Neural cell (in vitro differentiated cells): ENCODE data around the gene PRADC1.

Experiments
- EP300 ChIP-seq: fragments of 450-650 bp; conservative IDR thresholded peaks from 2 replicates; pipeline ENCODE4 v1.6.1; 2014; ENCODE audit warnings: antibody characterized with exemption, mild to moderate bottlenecking, moderate library complexity; ENCODE audit not compliant: poor library complexity, severe bottlenecking
- EZH2 ChIP-seq: fragments of 200-600, 300-800 bp; shearing (Covaris generic), sonication (generic); IDR thresholded peaks from 2 replicates; pipeline ENCODE4 v1.6.1; 2014; ENCODE audit warnings: antibody characterized with exemption, low read length, borderline replicate concordance, mild to moderate bottlenecking; ENCODE audit not compliant: insufficient read depth, poor library complexity, severe bottlenecking
- POLR2AphosphoS5 ChIP-seq: IDR thresholded peaks from 2 replicates; pipeline ENCODE4 v1.6.1; 2012
- TF ChIP-seq, protein P1 (sequence below): fragments of 450-650 bp; IDR thresholded peaks from 2 replicates; pipeline ENCODE4 v1.5.1; 2014; ENCODE audit warnings: antibody characterized with exemption, mild to moderate bottlenecking, moderate library complexity; ENCODE audit not compliant: poor library complexity, severe bottlenecking
- TF ChIP-seq, protein P2 (sequence below): IDR thresholded peaks from 2 replicates; pipeline ENCODE4 v1.6.1; 2012; ENCODE audit warnings: borderline replicate concordance

DNA sequence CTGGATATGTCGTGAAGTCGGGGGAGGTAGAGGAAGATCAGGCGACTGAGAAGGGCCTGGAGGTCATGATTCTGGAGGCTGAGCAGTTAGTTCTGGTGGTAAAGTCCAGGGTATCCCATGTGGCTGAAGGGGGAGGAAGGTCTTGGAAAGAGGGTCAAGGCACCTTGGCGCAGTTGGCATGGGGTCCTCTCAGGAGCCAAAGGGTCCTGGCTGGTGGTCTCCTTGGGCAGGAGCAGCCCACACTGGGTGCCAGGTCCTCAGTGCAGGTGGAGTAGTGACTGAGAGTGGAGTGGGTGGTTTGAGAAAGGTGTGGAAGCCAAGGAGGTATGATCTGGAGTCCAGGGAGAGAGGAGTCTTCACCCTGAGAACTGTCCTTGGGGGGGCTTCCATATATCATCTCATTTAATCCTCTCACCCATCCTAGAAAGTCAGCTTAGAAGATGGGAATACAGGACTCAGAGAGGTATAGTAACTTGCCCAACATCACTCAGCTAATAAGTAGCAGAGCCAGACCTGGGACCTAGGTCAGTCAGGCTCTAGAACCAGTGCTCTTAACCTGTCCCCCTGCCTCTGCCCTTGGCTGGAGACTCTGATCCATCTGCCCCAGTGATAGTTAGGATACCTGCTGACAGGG is 26.8 kb upstream of the PRADC1 start:
- TF ChIP-seq, protein P1, sequence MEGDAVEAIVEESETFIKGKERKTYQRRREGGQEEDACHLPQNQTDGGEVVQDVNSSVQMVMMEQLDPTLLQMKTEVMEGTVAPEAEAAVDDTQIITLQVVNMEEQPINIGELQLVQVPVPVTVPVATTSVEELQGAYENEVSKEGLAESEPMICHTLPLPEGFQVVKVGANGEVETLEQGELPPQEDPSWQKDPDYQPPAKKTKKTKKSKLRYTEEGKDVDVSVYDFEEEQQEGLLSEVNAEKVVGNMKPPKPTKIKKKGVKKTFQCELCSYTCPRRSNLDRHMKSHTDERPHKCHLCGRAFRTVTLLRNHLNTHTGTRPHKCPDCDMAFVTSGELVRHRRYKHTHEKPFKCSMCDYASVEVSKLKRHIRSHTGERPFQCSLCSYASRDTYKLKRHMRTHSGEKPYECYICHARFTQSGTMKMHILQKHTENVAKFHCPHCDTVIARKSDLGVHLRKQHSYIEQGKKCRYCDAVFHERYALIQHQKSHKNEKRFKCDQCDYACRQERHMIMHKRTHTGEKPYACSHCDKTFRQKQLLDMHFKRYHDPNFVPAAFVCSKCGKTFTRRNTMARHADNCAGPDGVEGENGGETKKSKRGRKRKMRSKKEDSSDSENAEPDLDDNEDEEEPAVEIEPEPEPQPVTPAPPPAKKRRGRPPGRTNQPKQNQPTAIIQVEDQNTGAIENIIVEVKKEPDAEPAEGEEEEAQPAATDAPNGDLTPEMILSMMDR = no peak
- TF ChIP-seq POLR2AphosphoS5 (no peak), EP300 (no peak), EZH2 (no peak)
- TF ChIP-seq, protein P2, sequence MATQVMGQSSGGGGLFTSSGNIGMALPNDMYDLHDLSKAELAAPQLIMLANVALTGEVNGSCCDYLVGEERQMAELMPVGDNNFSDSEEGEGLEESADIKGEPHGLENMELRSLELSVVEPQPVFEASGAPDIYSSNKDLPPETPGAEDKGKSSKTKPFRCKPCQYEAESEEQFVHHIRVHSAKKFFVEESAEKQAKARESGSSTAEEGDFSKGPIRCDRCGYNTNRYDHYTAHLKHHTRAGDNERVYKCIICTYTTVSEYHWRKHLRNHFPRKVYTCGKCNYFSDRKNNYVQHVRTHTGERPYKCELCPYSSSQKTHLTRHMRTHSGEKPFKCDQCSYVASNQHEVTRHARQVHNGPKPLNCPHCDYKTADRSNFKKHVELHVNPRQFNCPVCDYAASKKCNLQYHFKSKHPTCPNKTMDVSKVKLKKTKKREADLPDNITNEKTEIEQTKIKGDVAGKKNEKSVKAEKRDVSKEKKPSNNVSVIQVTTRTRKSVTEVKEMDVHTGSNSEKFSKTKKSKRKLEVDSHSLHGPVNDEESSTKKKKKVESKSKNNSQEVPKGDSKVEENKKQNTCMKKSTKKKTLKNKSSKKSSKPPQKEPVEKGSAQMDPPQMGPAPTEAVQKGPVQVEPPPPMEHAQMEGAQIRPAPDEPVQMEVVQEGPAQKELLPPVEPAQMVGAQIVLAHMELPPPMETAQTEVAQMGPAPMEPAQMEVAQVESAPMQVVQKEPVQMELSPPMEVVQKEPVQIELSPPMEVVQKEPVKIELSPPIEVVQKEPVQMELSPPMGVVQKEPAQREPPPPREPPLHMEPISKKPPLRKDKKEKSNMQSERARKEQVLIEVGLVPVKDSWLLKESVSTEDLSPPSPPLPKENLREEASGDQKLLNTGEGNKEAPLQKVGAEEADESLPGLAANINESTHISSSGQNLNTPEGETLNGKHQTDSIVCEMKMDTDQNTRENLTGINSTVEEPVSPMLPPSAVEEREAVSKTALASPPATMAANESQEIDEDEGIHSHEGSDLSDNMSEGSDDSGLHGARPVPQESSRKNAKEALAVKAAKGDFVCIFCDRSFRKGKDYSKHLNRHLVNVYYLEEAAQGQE = no peak
